ENCODE results near the gene MLH3. TPM values are rescaled to one million over a fixed set of nuclear protein-coding genes. Genes with fewer than 3 reads are reported as not detected.

Gene MLH3
- 27.2 TPM for total RNA-seq
- long read RNA-seq, partial matches to known transcripts, result 8 of 13 reads
- long read RNA-seq, other reads (novel, unspliced or antisense), result 4 of 13 reads

GRCh38 chr14:75050852-75051555 lies at the start of gene MLH3:
MLH3 (minus strand) TSS chr14:75051467; CDS start chr14:75049655, 1,812 bp downstream.
- peak; percentile 5 for TF ChIP-seq CTCF (IDR thresholded peaks at IDR 0.05)
- no peaks in the 10 kb centered on the region for H3K27me3 ChIP-seq (ENCODE audit: low read depth)
- peak within 1 kb of the TSS; percentile 94 for H3K27ac ChIP-seq
- H3K36me3 ChIP-seq, result no peaks in the 10 kb centered on the region
- peak; percentile 93 to 95 for ATAC-seq
- intact Hi-C loops (cut with DNase I), result no loop called here
- DNase-seq, result peak; percentile 88
- H3K9me3 ChIP-seq, result no peaks in the 10 kb centered on the region
- peaks cover 33% of the 10 kb centered on the region for H3K4me1 ChIP-seq
- H3K4me3 ChIP-seq, result peak within 1 kb of the TSS; percentile 68

- DNase-seq (no peak), ATAC-seq (no peak)
- Histone ChIP-seq H3K4me1 (no peaks in the 10 kb centered on the region), H3K4me3 (no peak overlapping the region), H3K27ac (no peak overlapping the region), H3K9me3 (no peaks in the 10 kb centered on the region), H3K36me3 (peaks cover 98% of the 10 kb centered on the region), H3K27me3 (ENCODE audit: low read depth) (no peaks in the 10 kb centered on the region)
- no peak for TF ChIP-seq CTCF (IDR thresholded peaks at IDR 0.05)
- intact Hi-C loops (cut with DNase I), result no loop called here
These were observed 47.4 kb upstream of the MLH3 start for GRCh38 chr14:75098682-75099081.

DNA sequence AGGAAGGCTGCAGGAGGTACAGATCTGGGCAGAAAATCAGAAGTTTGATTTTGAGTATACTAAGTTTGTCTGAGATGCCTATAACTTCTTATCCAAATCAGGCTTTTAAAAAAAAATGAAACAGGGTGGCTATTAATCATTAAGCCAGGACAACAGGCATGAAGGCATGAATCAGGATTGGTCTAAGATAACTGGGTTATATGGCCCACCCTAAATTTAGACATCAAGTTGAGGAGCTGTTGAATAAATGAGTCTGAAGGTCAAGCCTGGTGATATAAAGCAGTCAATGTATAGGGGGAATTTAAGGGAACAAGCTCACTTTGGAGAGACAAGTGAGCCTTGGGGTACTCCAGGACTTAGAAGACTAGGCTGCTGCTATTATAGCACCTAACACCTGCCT lies 46.9 kb upstream of the MLH3 start:
- Histone ChIP-seq H3K27ac (no peak overlapping the region), H3K9me3 (no peaks in the 10 kb centered on the region), H3K27me3 (ENCODE audit: low read depth) (no peaks in the 10 kb centered on the region), H3K36me3 (peaks cover 98% of the 10 kb centered on the region), H3K4me3 (no peak overlapping the region), H3K4me1 (no peaks in the 10 kb centered on the region)
- ATAC-seq (no peak), DNase-seq (no peak)
- intact Hi-C loops (cut with DNase I), result no loop called here
- no peak for TF ChIP-seq CTCF (IDR thresholded peaks at IDR 0.05)

DNA sequence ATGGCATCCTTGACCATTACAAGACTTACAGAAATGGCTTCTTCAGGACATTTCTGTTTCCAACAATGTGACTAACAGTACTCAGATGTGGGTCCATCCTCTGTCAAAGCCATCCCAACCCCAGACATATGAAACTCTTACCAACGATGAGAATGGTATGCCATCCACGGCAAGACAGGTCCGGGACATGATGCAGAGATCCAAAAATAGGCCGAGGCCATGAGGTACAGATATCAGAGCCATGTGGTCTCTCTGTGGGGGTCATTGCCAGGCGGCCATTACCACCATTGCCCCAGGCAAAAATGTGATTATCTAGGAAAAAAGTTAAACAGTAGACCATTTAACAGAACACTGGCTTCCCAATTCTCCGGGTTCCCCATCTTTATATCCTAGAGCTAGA lies 45.7 kb upstream of the MLH3 start:
- H3K4me3 ChIP-seq, result no peak overlapping the region
- ATAC-seq, result no peak
- peaks cover 100% of the 10 kb centered on the region for H3K36me3 ChIP-seq
- intact Hi-C loops (cut with DNase I), result no loop called here
- no peak for DNase-seq
- no peaks in the 10 kb centered on the region for H3K9me3 ChIP-seq
- H3K27ac ChIP-seq, result no peak overlapping the region
- H3K27me3 ChIP-seq (ENCODE audit: low read depth), result no peaks in the 10 kb centered on the region
- no peak for TF ChIP-seq CTCF (IDR thresholded peaks at IDR 0.05)
- no peaks in the 10 kb centered on the region for H3K4me1 ChIP-seq

DNA sequence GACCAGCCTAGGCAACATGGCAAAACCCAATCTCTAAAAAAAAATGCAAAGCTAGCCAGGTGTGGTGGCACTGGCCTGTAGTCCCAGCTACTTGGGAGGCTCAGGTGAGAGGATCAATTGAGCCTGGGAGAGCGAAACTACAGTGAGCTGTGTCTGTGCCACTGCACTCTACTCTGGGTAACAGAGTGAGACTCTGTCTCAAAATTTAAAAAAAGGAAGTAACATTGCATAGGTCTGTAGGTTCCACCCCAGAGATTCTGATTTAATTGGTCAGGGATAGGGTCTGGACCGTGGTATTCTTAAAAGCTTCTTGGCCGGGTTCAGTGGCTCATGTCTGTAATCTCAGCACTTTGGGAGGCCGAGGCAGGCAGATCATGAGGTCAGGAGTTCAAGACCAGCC lies 44.4 kb upstream of the MLH3 start:
- H3K4me3 ChIP-seq, result no peak overlapping the region
- DNase-seq, result no peak
- H3K9me3 ChIP-seq, result no peaks in the 10 kb centered on the region
- TF ChIP-seq CTCF (IDR thresholded peaks at IDR 0.05), result no peak
- no peak overlapping the region for H3K27ac ChIP-seq
- peaks cover 100% of the 10 kb centered on the region for H3K36me3 ChIP-seq
- intact Hi-C loops (cut with DNase I), result no loop called here
- no peaks in the 10 kb centered on the region for H3K27me3 ChIP-seq (ENCODE audit: low read depth)
- ATAC-seq, result no peak
- no peaks in the 10 kb centered on the region for H3K4me1 ChIP-seq
